ENCODE measurements around the gene CLDN24. TPM values are rescaled to one million over a fixed set of nuclear protein-coding genes. Genes with fewer than 3 reads are reported as not detected.

The CLDN24 gene
- total RNA-seq, 1 donor from 2014 or later: not detected

GRCh38 chr4:183295711-183296110 is 26.5 kb downstream of the CLDN24 start:
- no peaks in the 10 kb centered on the region for H3K9me3 ChIP-seq (ENCODE audit: insufficient read depth, low read depth, low read length)
- H3K4me2 ChIP-seq (ENCODE audit: low read length): no peak overlapping the region
- H2AFZ ChIP-seq (ENCODE audit: low read depth, low read length): no peak overlapping the region
- FAIRE-seq: no peak
- no peak overlapping the region for H3K27ac ChIP-seq (ENCODE audit: low read depth, low read length)
- TF ChIP-seq CTCF (IDR thresholded peaks at IDR 0.05; ENCODE audit: insufficient read depth, low read depth, low read length) (no peak), EZH2 (IDR thresholded peaks at IDR 0.05; ENCODE audit: insufficient read depth, low read length) (no peak)
- no peaks in the 10 kb centered on the region for H3K79me2 ChIP-seq (ENCODE audit: insufficient read depth, low read length)
- H3K4me1 Mint-ChIP-seq (ENCODE audit: low read depth, unreplicated experiment): peaks cover 13% of the 10 kb centered on the region
- H3K36me3 Mint-ChIP-seq (ENCODE audit: low read depth, unreplicated experiment): peaks cover 25% of the 10 kb centered on the region
- H3K4me3 ChIP-seq (ENCODE audit: insufficient read depth, low read depth, low read length): no peak overlapping the region
- H3K4me3 Mint-ChIP-seq (ENCODE audit: unreplicated experiment): no peak overlapping the region
- H3K36me3 ChIP-seq (ENCODE audit: insufficient read depth, low read length): peaks cover 13% of the 10 kb centered on the region
- H4K20me1 ChIP-seq (ENCODE audit: insufficient read depth, low read length): no peaks in the 10 kb centered on the region
- H3K9me3 Mint-ChIP-seq (ENCODE audit: unreplicated experiment): no peaks in the 10 kb centered on the region
- H3K27me3 ChIP-seq (ENCODE audit: insufficient read depth, low read length): no peaks in the 10 kb centered on the region
- peaks cover 6% of the 10 kb centered on the region for H3K4me1 ChIP-seq (ENCODE audit: insufficient read depth, low read length)
- H3K9ac ChIP-seq (ENCODE audit: low read length): no peak overlapping the region
- H3K27me3 Mint-ChIP-seq (ENCODE audit: low read depth, unreplicated experiment): no peaks in the 10 kb centered on the region
- peak overlapping the region; percentile 80 for H3K27ac Mint-ChIP-seq (ENCODE audit: unreplicated experiment)
- no peak for DNase-seq (ENCODE audit: low read depth)

- Histone ChIP-seq H3K4me3 (ENCODE audit: insufficient read depth, low read depth, low read length) (no peak overlapping the region), H3K4me2 (ENCODE audit: low read length) (no peak overlapping the region), H3K27ac (ENCODE audit: low read depth, low read length) (no peak overlapping the region), H3K4me1 (ENCODE audit: insufficient read depth, low read length) (peaks cover 4% of the 10 kb centered on the region), H3K79me2 (ENCODE audit: insufficient read depth, low read length) (no peaks in the 10 kb centered on the region), H3K9ac (ENCODE audit: low read length) (no peak overlapping the region), H3K36me3 (ENCODE audit: insufficient read depth, low read length) (peaks cover 17% of the 10 kb centered on the region), H2AFZ (ENCODE audit: low read depth, low read length) (no peak overlapping the region), H4K20me1 (ENCODE audit: insufficient read depth, low read length) (no peaks in the 10 kb centered on the region), H3K27me3 (ENCODE audit: insufficient read depth, low read length) (no peaks in the 10 kb centered on the region), H3K9me3 (ENCODE audit: insufficient read depth, low read depth, low read length) (no peaks in the 10 kb centered on the region)
- no peaks in the 10 kb centered on the region for H3K27me3 Mint-ChIP-seq (ENCODE audit: low read depth, unreplicated experiment)
- no peaks in the 10 kb centered on the region for H3K9me3 Mint-ChIP-seq (ENCODE audit: unreplicated experiment)
- DNase-seq (ENCODE audit: low read depth): no peak
- peaks cover 33% of the 10 kb centered on the region for H3K36me3 Mint-ChIP-seq (ENCODE audit: low read depth, unreplicated experiment)
- H3K4me3 Mint-ChIP-seq (ENCODE audit: unreplicated experiment): no peak overlapping the region
- H3K27ac Mint-ChIP-seq (ENCODE audit: unreplicated experiment): no peak overlapping the region
- H3K4me1 Mint-ChIP-seq (ENCODE audit: low read depth, unreplicated experiment): peaks cover 11% of the 10 kb centered on the region
- no peak for FAIRE-seq
- TF ChIP-seq EZH2 (IDR thresholded peaks at IDR 0.05; ENCODE audit: insufficient read depth, low read length): no peak
- no peak for TF ChIP-seq CTCF (IDR thresholded peaks at IDR 0.05; ENCODE audit: insufficient read depth, low read depth, low read length)
Measured at GRCh38 chr4:183291070-183291469, 31.2 kb downstream of the CLDN24 start.

GRCh38 chr4:183289688-183290087 is 32.5 kb downstream of the CLDN24 start:
- DNase-seq (ENCODE audit: low read depth) (no peak), FAIRE-seq (no peak)
- no peak overlapping the region for H2AFZ ChIP-seq (ENCODE audit: low read depth, low read length)
- Mint-ChIP-seq H3K4me3 (ENCODE audit: unreplicated experiment) (no peak overlapping the region), H3K4me1 (ENCODE audit: low read depth, unreplicated experiment) (peaks cover 2% of the 10 kb centered on the region), H3K36me3 (ENCODE audit: low read depth, unreplicated experiment) (peaks cover 25% of the 10 kb centered on the region), H3K9me3 (ENCODE audit: unreplicated experiment) (no peaks in the 10 kb centered on the region), H3K27me3 (ENCODE audit: low read depth, unreplicated experiment) (no peaks in the 10 kb centered on the region), H3K27ac (ENCODE audit: unreplicated experiment) (no peak overlapping the region)
- H4K20me1 ChIP-seq (ENCODE audit: insufficient read depth, low read length): no peaks in the 10 kb centered on the region
- no peaks in the 10 kb centered on the region for H3K27me3 ChIP-seq (ENCODE audit: insufficient read depth, low read length)
- TF ChIP-seq EZH2 (IDR thresholded peaks at IDR 0.05; ENCODE audit: insufficient read depth, low read length) (no peak), CTCF (IDR thresholded peaks at IDR 0.05; ENCODE audit: insufficient read depth, low read depth, low read length) (no peak)
- no peak overlapping the region for H3K27ac ChIP-seq (ENCODE audit: low read depth, low read length)
- H3K4me2 ChIP-seq (ENCODE audit: low read length): no peak overlapping the region
- H3K9ac ChIP-seq (ENCODE audit: low read length): no peak overlapping the region
- H3K9me3 ChIP-seq (ENCODE audit: insufficient read depth, low read depth, low read length): no peaks in the 10 kb centered on the region
- H3K79me2 ChIP-seq (ENCODE audit: insufficient read depth, low read length): no peaks in the 10 kb centered on the region
- H3K36me3 ChIP-seq (ENCODE audit: insufficient read depth, low read length): peaks cover 20% of the 10 kb centered on the region
- H3K4me1 ChIP-seq (ENCODE audit: insufficient read depth, low read length): peaks cover 7% of the 10 kb centered on the region
- H3K4me3 ChIP-seq (ENCODE audit: insufficient read depth, low read depth, low read length): no peak overlapping the region
